MCF 10A (cell line): ENCODE measurements around the gene RBP5. TPM values are rescaled to one million over a fixed set of nuclear protein-coding genes. Genes with fewer than 3 reads are reported as not detected.
A peak's percentile ranks its signal among the peaks of the same experiment; 100 is the strongest.

Experiments used
- BruUV-seq: library from RNA; stranded (reverse); fragments of 400-500 nt; replicated peaks from 2 replicates; lab custom pipeline; 2021; lab: Mats Ljungman, UMichigan
- CTCF ChIA-PET: fragments of 300-600 bp; sonication (Branson Sonifier 250); formaldehyde crosslinking; extraction: SDS; loops from one replicate; lab custom pipeline; 2021; ENCODE audit warnings: antibody characterized with exemption, inconsistent platforms; lab: Yijun Ruan, JAX
- POLR2A ChIA-PET: fragments of 300-600, 350-650 bp; sonication (Branson Sonifier 250); formaldehyde crosslinking; extraction: SDS; loops from one replicate; lab custom pipeline; 2020; ENCODE audit warnings: antibody characterized with exemption, inconsistent platforms; lab: Yijun Ruan, JAX
- DNase-seq: peaks from one replicate; pipeline ENCODE4 v3.0.0-alpha.2; 2018; ENCODE audit not compliant: unreplicated experiment
- H3K27ac Mint-ChIP-seq: one replicate; pipeline ENCODE4 v1.8.0; 2022; ENCODE audit warnings: mild to moderate bottlenecking, low read depth, mixed read lengths; ENCODE audit not compliant: unreplicated experiment
- H3K27me3 Mint-ChIP-seq: one replicate; pipeline ENCODE4 v1.8.0; 2022; ENCODE audit warnings: mixed read lengths; ENCODE audit not compliant: insufficient read depth, unreplicated experiment
- H3K36me3 Mint-ChIP-seq: one replicate; pipeline ENCODE4 v1.8.0; 2022; ENCODE audit warnings: mild to moderate bottlenecking, moderate library complexity, mixed read lengths; ENCODE audit not compliant: insufficient read depth, unreplicated experiment
- H3K4me1 Mint-ChIP-seq: one replicate; pipeline ENCODE4 v1.8.0; 2022; ENCODE audit warnings: mixed read lengths; ENCODE audit not compliant: insufficient read depth, unreplicated experiment
- H3K4me3 Mint-ChIP-seq: one replicate; pipeline ENCODE4 v1.8.0; 2022; ENCODE audit warnings: mild to moderate bottlenecking, moderate library complexity, mixed read lengths; ENCODE audit not compliant: unreplicated experiment
- H3K9me3 Mint-ChIP-seq: one replicate; pipeline ENCODE4 v1.8.0; 2022; ENCODE audit warnings: mixed read lengths; ENCODE audit not compliant: unreplicated experiment
- intact Hi-C: fragments of 100-400 bp; cut with micrococcal nuclease; formaldehyde crosslinking; loops from 2 replicates; pipeline ENCODE4 v1.14.1; 2022
- total RNA-seq: library from RNA; stranded (reverse); gene quantifications from 2 replicates; pipeline ENCODE4 v1.2.3, GENCODE V29; 2022
- TF ChIP-seq, protein P1 (sequence below): fragments of 200-600 bp; IDR thresholded peaks from one replicate; pipeline ENCODE4 v1.8.0; 2022; ENCODE audit warnings: antibody characterized with exemption, mild to moderate bottlenecking; ENCODE audit not compliant: unreplicated experiment

RBP5 gene
- total RNA-seq, 1 experiment from 2014 or later = not detected

DNA sequence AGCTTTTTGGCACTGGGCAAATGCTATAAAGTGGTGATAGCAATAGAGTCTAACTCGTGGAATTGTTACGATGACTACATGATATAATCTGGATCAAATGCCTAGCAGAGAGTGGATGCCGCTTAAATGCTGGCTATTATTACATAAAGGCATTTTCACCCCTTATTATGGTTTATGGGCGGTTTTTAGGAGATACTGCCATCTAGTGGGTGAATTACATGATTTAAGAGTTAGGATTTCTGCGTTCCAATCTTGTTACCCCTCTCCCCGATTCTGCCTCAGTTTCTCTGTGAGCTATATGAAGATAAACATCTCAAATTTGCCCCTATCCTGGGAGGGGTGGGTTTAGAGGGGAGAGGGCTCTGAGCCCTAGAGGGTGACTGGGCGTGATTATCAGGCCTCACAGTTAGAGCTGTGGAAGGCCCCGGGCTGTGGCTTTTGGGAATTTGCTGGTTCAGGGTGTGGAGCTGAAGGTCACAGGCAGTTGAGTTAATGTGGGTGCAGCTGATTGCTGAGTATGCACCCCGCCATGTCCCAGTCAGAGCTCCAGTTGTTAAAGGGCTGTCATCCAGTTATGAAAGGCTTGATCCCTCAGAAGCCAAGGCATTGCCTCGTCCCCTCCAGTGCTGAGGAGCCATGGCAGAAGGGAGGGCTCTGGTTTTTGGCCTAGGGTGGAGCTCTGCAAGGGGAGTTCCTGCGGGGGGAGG is 15.9 kb upstream of the RBP5 start:
- BruUV-seq = no TSS peak
- H3K36me3 Mint-ChIP-seq = peaks cover 49% of the 10 kb centered on the region

DNA sequence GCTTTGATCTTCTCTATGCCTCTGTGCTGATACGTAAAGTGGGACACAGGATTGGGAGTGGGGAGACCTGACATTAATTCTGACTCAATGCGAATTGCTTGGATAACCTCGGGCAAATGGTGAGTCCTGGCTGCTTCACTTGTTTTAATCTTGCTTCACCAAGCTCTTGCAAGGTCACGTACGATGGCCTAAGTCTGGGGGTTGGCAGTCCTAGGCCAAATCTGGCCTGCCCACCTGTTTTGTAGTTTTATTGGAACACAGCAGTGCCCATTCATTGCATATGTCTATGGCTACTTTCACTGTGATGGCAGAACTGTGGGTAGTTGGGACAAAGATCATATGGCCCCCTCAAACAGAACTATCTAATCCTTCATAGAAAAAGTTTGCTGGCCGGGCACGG is 14.9 kb upstream of the RBP5 start:
- DNase-seq = no peak
- ChIA-PET CTCF (interaction anchor here (0.6 to 8.4 kb wide), 23 partner anchors 9 to 194 kb away, joined by 3 to 106 read pairs (median 4); partner anchors contain the start of genes C1RL, C1S and PEX5), POLR2A (no interaction called here)
- Mint-ChIP-seq H3K27ac (no peak overlapping the region), H3K27me3 (no peaks in the 10 kb centered on the region), H3K4me3 (no peak overlapping the region), H3K36me3 (peaks cover 52% of the 10 kb centered on the region), H3K4me1 (no peaks in the 10 kb centered on the region), H3K9me3 (no peaks in the 10 kb centered on the region)
- intact Hi-C loops = loop anchor here (5.0 kb wide), 1 partner anchor 319 kb away; no protein-coding TSS in a partner anchor
- BruUV-seq = no TSS peak
- TF ChIP-seq, protein P1, sequence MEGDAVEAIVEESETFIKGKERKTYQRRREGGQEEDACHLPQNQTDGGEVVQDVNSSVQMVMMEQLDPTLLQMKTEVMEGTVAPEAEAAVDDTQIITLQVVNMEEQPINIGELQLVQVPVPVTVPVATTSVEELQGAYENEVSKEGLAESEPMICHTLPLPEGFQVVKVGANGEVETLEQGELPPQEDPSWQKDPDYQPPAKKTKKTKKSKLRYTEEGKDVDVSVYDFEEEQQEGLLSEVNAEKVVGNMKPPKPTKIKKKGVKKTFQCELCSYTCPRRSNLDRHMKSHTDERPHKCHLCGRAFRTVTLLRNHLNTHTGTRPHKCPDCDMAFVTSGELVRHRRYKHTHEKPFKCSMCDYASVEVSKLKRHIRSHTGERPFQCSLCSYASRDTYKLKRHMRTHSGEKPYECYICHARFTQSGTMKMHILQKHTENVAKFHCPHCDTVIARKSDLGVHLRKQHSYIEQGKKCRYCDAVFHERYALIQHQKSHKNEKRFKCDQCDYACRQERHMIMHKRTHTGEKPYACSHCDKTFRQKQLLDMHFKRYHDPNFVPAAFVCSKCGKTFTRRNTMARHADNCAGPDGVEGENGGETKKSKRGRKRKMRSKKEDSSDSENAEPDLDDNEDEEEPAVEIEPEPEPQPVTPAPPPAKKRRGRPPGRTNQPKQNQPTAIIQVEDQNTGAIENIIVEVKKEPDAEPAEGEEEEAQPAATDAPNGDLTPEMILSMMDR = no peak

More for the DNA sequence above, 15.9 kb upstream of the RBP5 start:
- intact Hi-C loops = loop anchor here (5.0 kb wide), 1 partner anchor 318 kb away; no protein-coding TSS in a partner anchor
- H3K4me3 Mint-ChIP-seq = no peak overlapping the region
- H3K9me3 Mint-ChIP-seq = no peaks in the 10 kb centered on the region
- CTCF ChIA-PET = interaction anchor here (0.5 to 8.4 kb wide), 46 partner anchors 10 to 725 kb away, joined by 3 to 106 read pairs (median 4); partner anchors contain the start of genes C1RL, C1S, PEX5 and ZNF384
- no peaks in the 10 kb centered on the region for H3K27me3 Mint-ChIP-seq
- no peaks in the 10 kb centered on the region for H3K4me1 Mint-ChIP-seq
- TF ChIP-seq, protein P1 = peak; percentile 44
- POLR2A ChIA-PET = interaction anchor here (0.7 kb wide), 1 partner anchor 239 kb away, joined by 5 read pairs; no protein-coding TSS in a partner anchor
- no peak overlapping the region for H3K27ac Mint-ChIP-seq
- DNase-seq = peak; percentile 41

GRCh38 chr12:7142809-7143465 is 14.2 kb upstream of the RBP5 start:
- TF ChIP-seq, protein P1 = no peak
- intact Hi-C loops = loop anchor here (1.0 to 5.0 kb wide), 3 partner anchors 45 to 495 kb away; no protein-coding TSS in a partner anchor
- BruUV-seq = no TSS peak
- H3K27me3 Mint-ChIP-seq = no peaks in the 10 kb centered on the region
- POLR2A ChIA-PET = no interaction called here
- no peak overlapping the region for H3K4me3 Mint-ChIP-seq
- H3K27ac Mint-ChIP-seq = no peak overlapping the region
- CTCF ChIA-PET = interaction anchor here (0.6 to 8.4 kb wide), 10 partner anchors 11 to 212 kb away, joined by 3 to 106 read pairs (median 4); partner anchors contain the start of gene PEX5
- H3K36me3 Mint-ChIP-seq = peaks cover 52% of the 10 kb centered on the region
- no peaks in the 10 kb centered on the region for H3K9me3 Mint-ChIP-seq
- no peak for DNase-seq
- H3K4me1 Mint-ChIP-seq = no peaks in the 10 kb centered on the region
